Measurements from ENCODE around the gene SCARF1. TPM values are rescaled to one million over a fixed set of nuclear protein-coding genes. Genes with fewer than 3 reads are reported as not detected.

SCARF1 gene
- total RNA-seq, 1 experiment from 2014 or later: 4.9 TPM

- Mint-ChIP-seq H3K27me3 (ENCODE audit: low read depth) (no peaks in the 10 kb centered on the region), H3K4me3 (no peak overlapping the region), H3K4me1 (0 out of 2 replicates have a peak, but pooled peaks cover 2% of the 10 kb centered on the region), H3K36me3 (peaks cover 9% of the 10 kb centered on the region), H3K27ac (no peak overlapping the region), H3K9me3 (peaks cover 7% of the 10 kb centered on the region)
- ATAC-seq (no peak), DNase-seq (ENCODE audit: low spot score) (no peak)
- TF ChIP-seq KAT7 (CRISPR knock-in tag; IDR thresholded peaks at IDR 0.05; ENCODE audit: borderline replicate concordance) (no peak), ATF6 (CRISPR knock-in tag; IDR thresholded peaks at IDR 0.05) (no peak), ZBTB21 (CRISPR knock-in tag; IDR thresholded peaks at IDR 0.05; ENCODE audit: borderline replicate concordance) (no peak)
- TF ChIP-seq, protein P1, sequence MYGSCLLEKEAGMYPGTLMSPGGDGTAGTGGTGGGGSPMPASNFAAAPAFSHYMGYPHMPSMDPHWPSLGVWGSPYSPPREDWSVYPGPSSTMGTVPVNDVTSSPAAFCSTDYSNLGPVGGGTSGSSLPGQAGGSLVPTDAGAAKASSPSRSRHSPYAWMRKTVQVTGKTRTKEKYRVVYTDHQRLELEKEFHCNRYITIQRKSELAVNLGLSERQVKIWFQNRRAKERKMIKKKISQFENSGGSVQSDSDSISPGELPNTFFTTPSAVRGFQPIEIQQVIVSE (CRISPR knock-in tag; IDR thresholded peaks at IDR 0.05; ENCODE audit: borderline replicate concordance): no peak
- TF ChIP-seq, protein P2, sequence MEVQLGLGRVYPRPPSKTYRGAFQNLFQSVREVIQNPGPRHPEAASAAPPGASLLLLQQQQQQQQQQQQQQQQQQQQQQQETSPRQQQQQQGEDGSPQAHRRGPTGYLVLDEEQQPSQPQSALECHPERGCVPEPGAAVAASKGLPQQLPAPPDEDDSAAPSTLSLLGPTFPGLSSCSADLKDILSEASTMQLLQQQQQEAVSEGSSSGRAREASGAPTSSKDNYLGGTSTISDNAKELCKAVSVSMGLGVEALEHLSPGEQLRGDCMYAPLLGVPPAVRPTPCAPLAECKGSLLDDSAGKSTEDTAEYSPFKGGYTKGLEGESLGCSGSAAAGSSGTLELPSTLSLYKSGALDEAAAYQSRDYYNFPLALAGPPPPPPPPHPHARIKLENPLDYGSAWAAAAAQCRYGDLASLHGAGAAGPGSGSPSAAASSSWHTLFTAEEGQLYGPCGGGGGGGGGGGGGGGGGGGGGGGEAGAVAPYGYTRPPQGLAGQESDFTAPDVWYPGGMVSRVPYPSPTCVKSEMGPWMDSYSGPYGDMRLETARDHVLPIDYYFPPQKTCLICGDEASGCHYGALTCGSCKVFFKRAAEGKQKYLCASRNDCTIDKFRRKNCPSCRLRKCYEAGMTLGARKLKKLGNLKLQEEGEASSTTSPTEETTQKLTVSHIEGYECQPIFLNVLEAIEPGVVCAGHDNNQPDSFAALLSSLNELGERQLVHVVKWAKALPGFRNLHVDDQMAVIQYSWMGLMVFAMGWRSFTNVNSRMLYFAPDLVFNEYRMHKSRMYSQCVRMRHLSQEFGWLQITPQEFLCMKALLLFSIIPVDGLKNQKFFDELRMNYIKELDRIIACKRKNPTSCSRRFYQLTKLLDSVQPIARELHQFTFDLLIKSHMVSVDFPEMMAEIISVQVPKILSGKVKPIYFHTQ (CRISPR knock-in tag; IDR thresholded peaks at IDR 0.05): no peak
- TF ChIP-seq, protein P3, sequence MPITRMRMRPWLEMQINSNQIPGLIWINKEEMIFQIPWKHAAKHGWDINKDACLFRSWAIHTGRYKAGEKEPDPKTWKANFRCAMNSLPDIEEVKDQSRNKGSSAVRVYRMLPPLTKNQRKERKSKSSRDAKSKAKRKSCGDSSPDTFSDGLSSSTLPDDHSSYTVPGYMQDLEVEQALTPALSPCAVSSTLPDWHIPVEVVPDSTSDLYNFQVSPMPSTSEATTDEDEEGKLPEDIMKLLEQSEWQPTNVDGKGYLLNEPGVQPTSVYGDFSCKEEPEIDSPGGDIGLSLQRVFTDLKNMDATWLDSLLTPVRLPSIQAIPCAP (CRISPR knock-in tag; IDR thresholded peaks at IDR 0.05): no peak
- POLR2A ChIA-PET: no interaction called here
- CTCF ChIA-PET: interaction anchor here (0.8 to 1.6 kb wide), 2 partner anchors 24 to 233 kb away, joined by 3 to 8 read pairs; no protein-coding TSS in a partner anchor
Measured at GRCh38 chr17:1598399-1599095, 47.0 kb downstream of the SCARF1 start.

DNA sequence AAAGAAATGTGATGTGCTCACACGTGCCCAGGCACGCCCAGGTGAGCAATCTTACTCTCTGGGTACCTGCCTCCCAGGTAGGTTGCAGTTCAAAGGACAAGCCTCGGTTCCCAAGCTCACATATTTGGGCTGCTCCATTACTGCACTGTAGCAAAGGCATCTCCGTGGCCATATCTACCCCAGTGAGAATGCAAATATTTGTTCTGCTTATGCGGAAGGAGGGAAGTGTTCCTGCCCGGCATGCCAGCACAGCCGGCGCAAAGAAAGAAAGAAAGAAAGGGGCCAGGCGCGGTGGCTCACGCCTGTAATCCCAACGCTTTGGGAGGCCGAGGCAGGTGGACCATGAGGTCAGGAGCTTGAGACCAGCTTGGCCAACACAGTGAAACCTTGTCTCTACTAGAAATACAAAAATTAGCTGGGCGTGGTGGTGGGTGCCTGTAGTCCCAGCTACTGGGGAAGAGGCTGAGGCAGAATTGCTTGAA, 47.6 kb downstream of the SCARF1 start:
- Mint-ChIP-seq H3K4me1 (0 out of 2 replicates have a peak, but pooled peaks cover 2% of the 10 kb centered on the region), H3K4me3 (no peak overlapping the region), H3K36me3 (peaks cover 9% of the 10 kb centered on the region), H3K9me3 (peaks cover 7% of the 10 kb centered on the region), H3K27me3 (ENCODE audit: low read depth) (no peaks in the 10 kb centered on the region), H3K27ac (peak overlapping the region; percentile 83; the same call in 1 of the 2 replicates)
- no peak for TF ChIP-seq FOXP4 (CRISPR knock-in tag; IDR thresholded peaks at IDR 0.05)
- no peak for TF ChIP-seq SMAD3 (CRISPR knock-in tag; IDR thresholded peaks at IDR 0.05; ENCODE audit: borderline replicate concordance)
- TF ChIP-seq ZNF396 (CRISPR knock-in tag; IDR thresholded peaks at IDR 0.05; ENCODE audit: borderline replicate concordance): no peak
- TF ChIP-seq, protein P2 (CRISPR knock-in tag; IDR thresholded peaks at IDR 0.05): no peak
- TF ChIP-seq GABPB1 (CRISPR knock-in tag; IDR thresholded peaks at IDR 0.05): 0 out of 2 replicates have a peak, but pooled peaks have one; percentile 38
- TF ChIP-seq FOXJ3 (CRISPR knock-in tag; IDR thresholded peaks at IDR 0.05; ENCODE audit: borderline replicate concordance): no peak
- ATAC-seq: no peak
- POLR2A ChIA-PET: interaction anchor here (0.6 to 0.7 kb wide), 2 partner anchors 29 to 60 kb away, joined by 3 to 4 read pairs; no protein-coding TSS in a partner anchor
- DNase-seq (ENCODE audit: low spot score): no peak
- CTCF ChIA-PET: interaction anchor here (0.8 to 1.6 kb wide), 2 partner anchors 23 to 233 kb away, joined by 3 to 8 read pairs; no protein-coding TSS in a partner anchor
